ENCODE measurements around the gene SVOPL.

DNA sequence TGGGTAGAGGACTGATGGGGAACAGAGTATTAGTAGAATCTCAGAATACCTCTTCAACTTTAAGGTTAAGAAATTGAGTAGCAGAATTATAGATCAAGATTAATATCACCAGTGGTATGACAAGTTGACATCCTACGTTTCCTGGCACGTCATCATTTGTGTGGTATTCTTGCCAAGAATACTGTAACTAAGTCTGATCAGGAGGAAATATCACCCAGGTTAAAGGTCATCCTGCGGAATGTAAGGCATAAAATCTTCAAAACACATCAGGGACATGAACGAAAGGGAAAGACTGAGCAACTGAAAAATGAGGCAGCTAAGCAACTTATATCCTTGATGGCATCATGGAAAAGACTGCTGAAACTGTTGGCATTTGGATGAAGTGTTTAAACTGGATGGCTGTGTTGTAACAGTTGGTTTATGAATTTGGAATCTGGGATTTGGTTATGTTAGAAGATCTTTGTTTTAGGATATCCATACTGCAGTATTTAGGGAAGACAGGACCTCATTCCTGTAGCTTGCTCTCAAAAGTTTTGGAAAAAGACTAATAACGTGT lies 155.0 kb downstream of the SVOPL start:
- TF ChIP-seq, protein P1, sequence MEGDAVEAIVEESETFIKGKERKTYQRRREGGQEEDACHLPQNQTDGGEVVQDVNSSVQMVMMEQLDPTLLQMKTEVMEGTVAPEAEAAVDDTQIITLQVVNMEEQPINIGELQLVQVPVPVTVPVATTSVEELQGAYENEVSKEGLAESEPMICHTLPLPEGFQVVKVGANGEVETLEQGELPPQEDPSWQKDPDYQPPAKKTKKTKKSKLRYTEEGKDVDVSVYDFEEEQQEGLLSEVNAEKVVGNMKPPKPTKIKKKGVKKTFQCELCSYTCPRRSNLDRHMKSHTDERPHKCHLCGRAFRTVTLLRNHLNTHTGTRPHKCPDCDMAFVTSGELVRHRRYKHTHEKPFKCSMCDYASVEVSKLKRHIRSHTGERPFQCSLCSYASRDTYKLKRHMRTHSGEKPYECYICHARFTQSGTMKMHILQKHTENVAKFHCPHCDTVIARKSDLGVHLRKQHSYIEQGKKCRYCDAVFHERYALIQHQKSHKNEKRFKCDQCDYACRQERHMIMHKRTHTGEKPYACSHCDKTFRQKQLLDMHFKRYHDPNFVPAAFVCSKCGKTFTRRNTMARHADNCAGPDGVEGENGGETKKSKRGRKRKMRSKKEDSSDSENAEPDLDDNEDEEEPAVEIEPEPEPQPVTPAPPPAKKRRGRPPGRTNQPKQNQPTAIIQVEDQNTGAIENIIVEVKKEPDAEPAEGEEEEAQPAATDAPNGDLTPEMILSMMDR (IDR thresholded peaks at IDR 0.05 in 8 of 11, conservative IDR thresholded peaks at IDR 0.05 in 3 of 11), result no peak
- TF ChIP-seq POLR2A (IDR thresholded peaks at IDR 0.05) (no peak), POLR2AphosphoS5 (IDR thresholded peaks at IDR 0.05) (no peak)

Measured in spleen (tissue), 7 donors.